ENCODE measurements around the gene CDK5R2.

Gene CDK5R2

GRCh38 chr2:218962859-218963492, 3.5 kb downstream of the CDK5R2 start:
- no peak for DNase-seq

- no peak for DNase-seq
These were observed 4.1 kb downstream of the CDK5R2 start for GRCh38 chr2:218963601-218964000.

DNA sequence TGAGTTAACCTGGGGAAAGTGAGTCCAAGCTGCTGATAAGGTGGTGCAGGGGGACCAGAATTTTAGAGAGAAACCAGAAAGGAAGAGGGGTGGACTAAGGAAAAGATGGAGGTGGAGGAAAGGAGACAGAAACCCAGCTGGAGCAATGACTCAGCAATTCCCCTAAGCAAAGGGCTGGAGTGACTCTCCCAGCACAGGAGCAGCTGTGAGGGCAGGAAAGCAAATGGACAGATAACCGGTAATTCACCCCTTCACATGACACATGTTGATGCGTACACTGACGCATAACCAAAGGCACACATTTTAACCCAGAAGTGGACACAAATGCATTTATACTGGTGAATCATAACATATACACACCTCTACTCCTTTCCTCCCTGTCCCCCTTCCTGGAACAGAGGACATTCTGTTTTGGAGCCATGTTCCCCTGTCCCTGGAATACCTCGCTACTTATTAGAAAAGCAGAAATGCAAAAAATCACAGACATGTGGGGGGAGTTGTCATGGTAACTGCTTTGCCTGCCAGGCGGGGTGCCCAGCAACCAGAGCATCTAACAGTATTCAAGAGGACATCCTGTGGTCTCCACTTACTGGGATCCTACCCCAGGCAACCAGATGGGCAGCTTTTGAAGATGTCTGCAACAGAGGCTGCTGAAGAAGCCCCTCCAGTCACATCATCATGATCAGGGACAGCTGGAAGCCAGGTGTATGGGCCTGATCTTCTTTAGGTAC, 4.7 kb downstream of the CDK5R2 start:
- no peak for DNase-seq

DNA sequence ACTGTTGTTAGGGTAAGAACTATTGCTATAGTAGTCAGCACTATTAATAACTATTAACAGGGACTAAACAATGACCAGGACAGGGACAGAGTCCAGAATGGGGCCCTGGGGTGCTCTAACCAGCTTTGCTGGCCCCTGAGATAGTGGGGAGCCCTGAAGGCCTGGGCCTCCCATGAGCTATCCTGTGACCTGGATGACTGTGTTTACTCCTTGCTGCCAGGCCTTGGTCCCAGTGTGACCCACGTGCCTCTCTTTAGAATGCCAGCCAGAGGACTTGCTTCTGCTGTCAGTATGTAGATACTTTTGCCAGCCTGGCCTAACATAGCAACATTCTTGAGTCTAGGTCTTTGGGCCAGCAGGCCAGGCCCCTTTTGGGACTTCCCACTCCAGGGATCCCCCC, 11.4 kb downstream of the CDK5R2 start:
- no peak for DNase-seq

- DNase-seq, result no peak
These were observed 15.8 kb downstream of the CDK5R2 start for GRCh38 chr2:218975060-218975777.

DNA sequence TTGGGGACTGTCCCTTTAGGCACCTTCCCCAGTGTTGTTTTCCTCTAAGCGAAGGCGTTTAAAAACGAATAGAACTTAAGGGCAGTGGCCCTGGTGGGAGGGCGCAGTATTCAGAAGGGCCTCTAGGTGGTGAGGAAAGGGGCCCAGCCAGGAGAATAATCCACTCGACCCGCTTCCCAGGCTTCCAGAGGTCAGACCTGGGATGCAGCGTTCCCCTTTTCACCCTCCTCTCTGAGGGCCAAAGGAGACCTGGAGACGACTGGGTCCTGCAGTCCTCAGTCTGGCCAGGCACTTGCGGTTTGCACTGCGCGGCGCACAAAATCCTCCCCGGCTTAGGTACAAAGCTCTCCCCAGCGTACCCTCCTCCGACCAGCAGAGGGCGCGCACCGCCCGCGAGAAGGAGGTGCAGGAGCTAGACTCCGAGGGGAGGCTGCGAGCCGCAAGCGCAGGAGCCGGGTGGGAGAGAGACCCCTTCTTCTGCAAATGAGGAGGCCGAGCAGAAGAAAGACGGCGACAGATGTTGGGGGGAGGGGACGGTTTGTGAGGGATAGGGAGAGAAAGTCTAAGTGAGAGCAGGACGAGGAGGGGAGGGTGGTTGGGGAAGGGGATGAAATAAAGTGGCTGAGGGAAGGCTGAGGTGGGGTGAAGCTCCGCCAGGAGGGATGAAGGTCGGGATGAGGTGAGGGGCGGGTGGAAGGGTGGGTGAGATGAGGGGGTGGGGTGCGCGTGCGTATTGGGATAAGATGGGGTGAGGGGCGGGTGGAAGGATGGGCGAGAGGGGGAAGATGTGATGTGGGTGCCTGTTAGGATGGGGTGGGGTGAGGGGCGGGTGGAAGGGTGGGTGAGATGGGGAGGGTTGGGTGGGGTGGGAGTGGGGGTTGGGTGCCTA, 20.6 kb downstream of the CDK5R2 start:
- DNase-seq, result peak; percentile 89

GRCh38 chr2:218980735-218981389, 21.4 kb downstream of the CDK5R2 start:
- DNase-seq, result no peak

DNA sequence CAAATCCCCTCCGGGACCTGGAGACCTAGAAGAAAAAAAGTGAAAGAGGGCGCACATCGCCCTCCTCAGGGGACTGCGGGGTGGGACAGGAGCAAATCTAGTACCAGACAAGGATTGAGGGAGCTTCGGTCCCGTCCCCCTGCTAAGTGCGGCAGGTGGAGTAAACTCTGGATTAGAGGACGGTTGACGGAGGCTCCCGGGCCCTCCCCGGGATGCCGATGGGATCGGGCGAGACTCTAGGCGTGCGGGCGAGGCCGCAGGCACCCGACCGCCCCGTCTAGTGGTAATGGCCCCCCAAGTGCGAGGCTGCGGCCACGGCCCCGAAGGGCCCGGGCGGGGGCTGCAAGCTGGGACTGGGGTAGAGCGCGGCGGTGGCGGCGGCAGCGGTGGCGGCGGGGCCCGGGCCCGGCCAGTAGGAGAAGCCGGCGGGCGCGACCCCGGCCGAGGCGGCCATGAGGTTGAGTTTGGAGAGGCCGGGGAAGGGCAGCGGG, 22.0 kb downstream of the CDK5R2 start:
- no peak for DNase-seq

DNA sequence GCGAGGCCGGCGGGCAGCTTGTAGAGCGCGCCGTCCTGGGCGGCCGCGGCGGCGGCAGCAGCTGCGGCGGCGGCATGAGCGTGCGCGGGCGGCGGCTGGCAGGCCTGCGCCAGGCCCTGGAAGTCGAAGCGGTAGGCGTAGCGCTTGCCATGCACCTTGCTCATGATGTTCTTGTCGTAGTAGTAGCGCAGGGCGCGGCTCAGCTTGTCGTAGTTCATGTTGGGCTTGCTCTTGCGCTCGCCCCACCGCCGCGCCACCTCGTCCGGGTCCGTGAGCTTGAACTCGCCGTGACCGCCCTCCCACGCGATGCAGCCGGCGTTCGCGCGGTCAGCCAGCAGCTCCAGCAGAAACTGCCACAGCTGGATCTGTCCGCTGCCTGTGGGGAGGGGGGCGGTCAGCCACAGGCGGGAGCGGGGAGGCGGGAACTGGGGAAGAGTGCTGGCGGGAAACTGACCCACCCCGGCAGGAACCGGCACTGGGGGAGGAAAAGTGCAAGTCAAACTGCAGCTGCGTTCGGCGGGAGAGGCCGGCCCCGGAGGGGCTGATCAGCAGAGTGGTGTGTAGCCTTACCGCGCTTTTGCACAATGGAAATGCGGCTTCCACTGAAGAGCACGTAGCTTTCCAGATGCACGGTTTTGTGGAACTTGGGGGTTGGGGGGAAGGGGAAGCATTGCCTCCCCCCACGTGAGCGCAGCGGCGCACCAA, 22.6 kb downstream of the CDK5R2 start:
- peak; percentile 39 for DNase-seq

DNA sequence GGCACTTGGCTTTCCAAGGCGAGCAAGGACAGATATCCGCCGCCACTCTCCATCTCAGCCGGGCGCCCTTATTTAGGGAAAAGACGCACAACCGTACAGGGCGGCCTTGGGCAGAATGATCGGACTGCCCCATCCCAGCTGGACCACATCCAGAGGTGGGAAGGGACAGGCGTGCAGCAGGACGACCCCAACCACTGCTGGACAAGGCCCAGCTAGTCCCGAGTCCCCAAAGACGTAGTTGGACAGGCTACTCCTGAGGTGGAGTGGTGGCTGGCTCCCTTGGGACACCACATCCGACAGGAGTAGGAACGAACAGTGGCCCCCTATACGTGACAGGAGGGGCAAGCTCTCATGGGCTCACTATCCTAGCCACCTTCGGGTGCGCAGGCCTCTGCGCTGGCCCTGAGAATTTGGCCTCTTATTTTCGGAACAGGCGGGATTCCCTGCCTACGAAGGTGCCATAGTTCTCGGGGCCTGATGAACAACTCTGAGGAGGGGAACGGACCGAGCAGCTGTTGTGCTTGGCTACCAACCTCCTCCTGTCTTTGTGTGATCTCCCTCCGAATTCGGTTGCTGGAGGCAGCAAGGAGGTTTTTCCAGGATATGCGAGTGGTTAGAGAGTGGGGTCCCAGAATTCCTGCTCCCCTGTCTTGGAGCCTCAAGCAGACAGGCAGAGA, 23.3 kb downstream of the CDK5R2 start:
- no peak for DNase-seq

DNA sequence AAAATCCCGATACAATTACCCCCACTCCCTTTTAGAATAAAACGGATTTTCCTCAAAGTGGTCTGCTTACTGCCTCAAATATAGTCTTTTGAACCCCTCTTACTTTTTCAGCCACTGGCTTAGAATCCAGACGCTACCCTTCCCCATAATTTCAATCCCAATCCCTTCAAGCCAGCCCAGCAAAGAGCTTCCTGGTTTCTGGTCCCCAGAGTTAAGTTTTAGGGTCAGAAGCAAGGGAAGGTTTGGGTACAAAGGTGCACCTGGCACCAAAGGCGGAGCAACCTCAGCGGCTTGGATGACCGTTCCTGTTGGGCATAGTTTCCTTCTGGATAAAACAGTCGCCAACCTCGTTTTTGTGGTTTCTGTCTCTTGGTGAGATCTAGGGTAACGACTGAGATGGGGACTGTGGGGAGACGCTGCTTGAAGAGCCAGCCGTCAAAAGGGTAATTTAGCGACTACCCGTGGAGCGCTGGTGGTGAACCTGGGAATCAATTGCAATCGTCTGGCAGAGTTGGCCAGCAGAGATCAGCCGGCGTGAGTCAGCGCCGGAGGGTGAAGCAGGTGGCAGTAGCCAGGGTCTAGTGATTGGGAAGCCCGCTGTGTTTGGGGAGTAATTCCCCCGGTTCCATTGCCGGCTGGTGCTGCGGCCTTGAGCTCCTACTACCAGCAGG, 23.9 kb downstream of the CDK5R2 start:
- DNase-seq, result no peak

DNA sequence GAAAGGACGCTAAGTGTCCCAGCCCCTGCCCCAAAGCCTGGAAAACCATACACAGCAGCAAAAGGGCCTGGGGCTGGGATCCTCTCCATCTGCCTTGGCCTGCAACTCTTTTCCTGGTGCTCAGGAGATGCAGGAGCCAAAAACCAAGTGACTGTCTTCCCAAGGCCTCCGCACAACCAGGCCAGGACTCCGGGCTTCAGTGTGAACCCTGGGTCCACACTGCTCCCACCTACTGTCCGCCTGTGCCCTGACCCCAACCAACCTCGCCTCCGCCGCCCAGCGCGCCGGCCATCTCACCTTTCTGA, 24.4 kb downstream of the CDK5R2 start:
- no peak for DNase-seq

DNA sequence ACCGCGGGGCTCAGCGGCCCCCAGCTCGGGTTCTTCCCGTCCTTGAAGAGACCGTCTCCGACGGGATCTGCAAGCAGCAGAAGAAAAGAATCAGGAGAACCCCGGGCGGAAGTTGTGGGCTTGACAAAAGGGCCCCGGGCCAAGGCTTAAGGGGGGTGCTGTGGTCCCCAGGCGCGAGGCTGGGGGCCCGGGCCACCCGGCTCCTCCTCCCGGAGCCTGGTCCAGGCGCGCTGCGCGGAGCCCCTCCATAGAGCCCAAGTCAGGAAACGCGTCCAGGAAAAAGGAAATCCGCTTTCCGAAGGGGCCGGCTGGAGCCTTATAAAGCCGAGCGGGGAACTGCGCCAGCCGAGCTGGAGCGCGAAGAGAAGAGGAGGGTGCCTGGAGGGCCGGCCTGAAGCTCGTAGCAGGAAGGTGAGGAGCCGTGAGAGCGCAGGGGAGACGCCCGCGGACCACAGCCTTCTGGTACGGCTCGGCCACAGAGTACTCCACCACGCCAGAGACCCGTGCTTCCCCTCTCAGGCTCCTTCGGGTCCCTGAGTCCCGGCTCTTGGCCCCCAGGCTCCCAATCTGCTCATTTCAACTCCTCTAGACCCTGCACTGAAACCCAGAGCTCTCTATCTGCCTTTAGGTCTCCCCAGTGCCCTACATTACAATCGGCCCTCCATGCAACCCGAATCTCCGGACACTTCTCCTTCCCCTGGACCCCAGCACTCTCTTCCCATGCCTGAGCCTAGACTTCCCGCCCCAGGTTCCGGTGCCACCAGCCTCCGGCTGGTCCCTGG, 25.0 kb downstream of the CDK5R2 start:
- DNase-seq, result no peak

- DNase-seq, result no peak
These were observed 25.5 kb downstream of the CDK5R2 start, which contains the start of gene FEV for GRCh38 chr2:218985021-218985324. FEV (minus strand) TSS chr2:218985184; CDS start chr2:218985075, 109 bp downstream.

- no peak for DNase-seq
These were observed 26.0 kb downstream of the CDK5R2 start for GRCh38 chr2:218985325-218986091.

GRCh38 chr2:218986148-218986761, 26.8 kb downstream of the CDK5R2 start:
- DNase-seq, result no peak

- no peak for DNase-seq
These were observed 28.7 kb downstream of the CDK5R2 start for GRCh38 chr2:218988164-218988563.

DNA sequence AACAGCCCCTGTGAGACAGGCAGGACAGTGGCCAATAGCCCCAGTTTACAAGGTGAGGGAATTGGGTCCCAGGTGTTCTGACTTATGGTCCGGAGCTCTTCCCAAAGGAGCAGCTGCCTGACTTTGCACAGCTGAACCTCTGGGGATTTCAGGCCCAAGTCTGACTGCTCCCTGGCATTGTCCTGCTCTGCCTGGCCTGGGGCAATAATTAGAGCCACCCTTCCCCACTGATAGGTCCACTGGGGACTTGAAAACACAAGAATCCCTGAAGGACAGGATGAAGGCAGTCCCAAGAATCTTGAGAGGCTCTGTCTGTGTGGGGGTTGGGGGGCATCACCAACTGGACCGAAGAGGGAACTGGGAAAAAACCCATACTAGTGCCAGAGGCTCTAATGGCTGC, 29.2 kb downstream of the CDK5R2 start:
- DNase-seq, result no peak

DNA sequence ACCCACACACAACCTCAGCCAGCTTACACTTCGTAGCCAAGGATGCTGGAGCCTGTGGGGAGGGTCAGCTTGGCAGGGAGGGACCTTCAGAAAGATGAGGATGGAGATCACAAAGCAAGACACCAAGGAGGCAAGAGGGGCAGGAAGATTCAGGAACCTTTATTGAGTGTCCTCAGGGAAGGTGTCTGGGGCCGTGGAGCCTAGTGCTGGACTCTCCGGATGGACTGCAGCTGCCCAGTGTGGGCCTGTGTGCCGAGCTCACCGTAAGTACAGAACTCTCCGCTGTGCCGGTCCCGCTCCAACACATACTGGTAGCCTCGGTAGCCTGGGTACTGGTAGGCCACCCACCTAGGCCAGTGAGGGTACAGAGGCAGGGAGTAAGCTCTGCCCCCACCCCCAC, 30.6 kb downstream of the CDK5R2 start:
- DNase-seq, result no peak
